LHCN-M2 (cell line): Measurements from ENCODE around the gene DDN. TPM values are rescaled to one million over a fixed set of nuclear protein-coding genes. Genes with fewer than 3 reads are reported as not detected.

Source experiments
- DNase-seq: peaks from one replicate; pipeline ENCODE4 v3.0.0-alpha.2; 2012; ENCODE audit warnings: low read depth
- polyA plus RNA-seq: library from polyadenylated mRNA; unstranded; fragments of >200 nt; gene quantifications from one replicate; pipeline ENCODE4 v1.2.1, GENCODE V29; 2012; ENCODE audit warnings: missing spikeins
- total RNA-seq: library from RNA; depleted of rRNA; stranded (reverse); fragments of >200 nt; gene quantifications from 2 replicates; pipeline ENCODE4 v1.2.3, GENCODE V29; 2014; rRNA removed

The DDN gene
- 0.06 and 0.52 TPM in 2 replicates for total RNA-seq
- polyA plus RNA-seq = 0.38 TPM

GRCh38 chr12:48999371-49000131 is at the start of gene DDN:
DDN (minus strand) TSS chr12:48999375; CDS start chr12:48999287, 88 bp downstream.
- DNase-seq = peak; percentile 67

DNA sequence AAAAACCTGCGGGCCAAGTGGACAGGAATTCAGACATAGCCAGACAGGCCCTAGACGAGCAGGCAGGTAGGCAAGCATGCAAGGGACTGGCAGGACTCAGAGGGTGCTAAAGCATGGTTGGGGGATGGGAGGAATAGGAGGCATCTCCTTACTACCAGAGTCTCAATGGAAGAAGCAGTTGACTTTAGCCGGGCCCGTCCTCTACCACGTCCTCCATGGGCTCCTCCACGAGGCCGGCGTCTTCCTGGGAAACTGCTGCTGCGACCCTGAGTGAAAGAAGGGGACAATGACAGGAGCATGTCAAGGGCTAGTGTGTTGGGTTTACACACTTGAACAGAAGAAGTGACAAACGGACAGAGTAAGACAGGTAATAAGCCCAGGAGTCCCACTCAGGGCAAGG is 49.8 kb upstream of the DDN start:
- DNase-seq = no peak

GRCh38 chr12:49046129-49046895 is 47.1 kb upstream of the DDN start:
- no peak for DNase-seq

GRCh38 chr12:49044660-49045059 is 45.5 kb upstream of the DDN start:
- DNase-seq = no peak

DNA sequence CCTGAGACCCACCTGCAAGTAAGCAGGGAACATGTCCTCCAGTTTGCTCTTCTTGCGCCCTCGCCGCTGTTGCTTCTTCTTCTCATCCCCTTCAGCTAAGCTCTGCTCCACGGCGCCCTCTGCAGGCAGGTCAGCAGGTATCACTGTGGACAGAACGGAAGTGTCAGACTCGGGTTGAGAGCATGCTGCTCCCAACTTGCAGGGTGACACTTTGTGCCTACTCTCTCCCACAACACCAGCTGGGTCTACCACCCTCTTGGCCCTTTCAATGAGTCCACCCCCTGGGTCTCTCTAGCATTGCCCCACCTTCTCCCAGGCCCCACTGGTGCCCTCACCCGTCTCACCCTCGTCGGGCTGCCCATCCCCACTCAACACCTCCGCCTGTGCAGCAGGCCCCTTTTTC is 44.7 kb upstream of the DDN start:
- peak; percentile 42 for DNase-seq

DNA sequence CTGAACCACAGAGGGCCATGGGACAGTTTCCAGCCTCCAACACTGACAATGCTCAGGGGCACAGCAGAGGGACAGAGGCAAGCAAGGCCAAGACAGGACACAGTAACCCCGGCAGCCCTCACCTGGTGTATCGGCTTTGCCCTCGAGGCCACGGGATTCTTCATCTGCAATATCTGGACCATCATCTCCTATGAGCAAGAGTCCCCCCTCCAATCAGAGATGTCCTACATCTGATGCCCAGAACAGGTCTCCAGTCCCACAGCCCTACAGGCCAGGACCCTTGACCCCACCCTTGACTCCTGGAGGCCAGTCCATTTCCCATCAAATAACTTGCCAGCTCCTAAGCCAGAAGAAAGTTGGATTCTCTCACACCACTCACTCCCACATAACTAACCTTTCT is 44.1 kb upstream of the DDN start:
- DNase-seq = no peak

DNA sequence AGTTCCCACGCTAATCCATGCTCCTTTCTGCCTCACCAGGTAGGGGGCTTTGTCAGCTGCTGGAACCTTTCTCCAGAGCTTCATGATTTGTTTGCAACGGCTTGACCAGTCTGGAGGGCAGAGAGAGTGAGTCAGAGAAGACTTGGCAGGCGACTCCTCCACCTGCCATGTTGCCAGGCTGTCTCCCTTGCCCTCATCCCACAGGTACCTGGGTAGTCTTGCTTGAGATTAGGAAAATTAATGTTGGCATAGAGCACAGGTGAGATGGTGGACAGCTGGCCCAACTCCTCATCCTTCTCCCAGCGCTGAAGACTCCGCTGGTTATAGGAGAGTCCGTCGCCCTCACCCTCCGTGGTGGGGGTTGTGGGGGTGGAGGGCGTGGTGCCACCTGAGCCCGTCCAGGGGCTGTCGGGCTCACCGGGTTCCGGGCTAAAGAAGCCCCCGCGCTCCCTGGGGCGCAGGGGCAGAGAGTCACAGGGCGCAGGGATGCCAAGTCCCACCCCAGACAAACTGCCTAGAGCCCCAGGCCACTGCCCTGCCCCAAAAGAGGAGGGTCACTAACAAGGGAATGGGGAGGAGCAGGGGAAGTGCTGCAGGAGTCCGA is 42.8 kb upstream of the DDN start:
- no peak for DNase-seq

DNA sequence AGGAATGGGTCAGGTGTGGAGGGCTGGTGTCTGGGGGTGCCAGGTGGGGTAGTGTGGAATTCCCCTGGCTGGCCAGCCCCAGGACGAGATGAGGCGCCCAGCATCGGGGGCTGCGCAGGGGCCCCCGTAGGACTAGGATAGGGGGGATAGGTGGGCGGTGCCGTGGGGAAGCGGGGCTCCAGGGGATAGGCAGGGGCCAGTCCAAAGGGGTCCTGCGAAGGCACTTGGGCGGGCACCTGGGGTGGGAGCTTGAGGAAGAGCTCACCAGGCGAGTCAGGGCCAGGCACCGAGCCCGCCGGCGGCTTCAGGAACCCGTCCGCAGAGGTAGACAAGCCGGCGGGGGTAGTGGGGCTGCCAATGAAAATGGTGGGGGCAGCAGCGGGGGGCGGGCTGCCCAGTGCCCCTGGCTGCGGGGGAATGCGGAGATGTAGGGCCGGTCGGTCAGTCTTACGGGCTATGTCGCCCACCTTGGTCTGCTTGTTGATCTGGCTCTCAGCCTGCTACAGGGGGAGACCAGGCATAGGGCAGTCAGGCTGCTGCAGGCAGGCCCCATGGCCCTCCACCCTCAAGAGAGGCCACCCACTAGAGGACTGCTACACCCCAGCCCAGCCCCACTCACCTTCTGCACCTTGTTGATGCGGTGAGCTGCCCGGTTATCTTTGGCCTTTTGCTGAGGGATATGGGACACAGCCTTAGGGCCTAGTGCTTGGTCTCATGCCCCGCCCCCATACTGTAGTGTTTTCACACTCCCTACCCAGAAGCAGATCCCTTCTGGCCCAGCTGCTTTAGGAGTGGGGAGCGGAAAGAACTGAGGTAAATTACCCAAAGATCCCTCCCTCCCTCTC is 42.1 kb upstream of the DDN start:
- no peak for DNase-seq

- no peak for DNase-seq
Observed at GRCh38 chr12:49040364-49040855, 41.2 kb upstream of the DDN start.

GRCh38 chr12:49039421-49040363 is 40.5 kb upstream of the DDN start:
- DNase-seq = no peak

- no peak for DNase-seq
Observed at GRCh38 chr12:49038291-49038955, 39.2 kb upstream of the DDN start.

GRCh38 chr12:49037947-49038237 is 38.7 kb upstream of the DDN start:
- no peak for DNase-seq

- no peak for DNase-seq
Observed at GRCh38 chr12:49037111-49037946, 38.2 kb upstream of the DDN start.

- DNase-seq = no peak
Observed at GRCh38 chr12:49036029-49036428, 36.9 kb upstream of the DDN start.

DNA sequence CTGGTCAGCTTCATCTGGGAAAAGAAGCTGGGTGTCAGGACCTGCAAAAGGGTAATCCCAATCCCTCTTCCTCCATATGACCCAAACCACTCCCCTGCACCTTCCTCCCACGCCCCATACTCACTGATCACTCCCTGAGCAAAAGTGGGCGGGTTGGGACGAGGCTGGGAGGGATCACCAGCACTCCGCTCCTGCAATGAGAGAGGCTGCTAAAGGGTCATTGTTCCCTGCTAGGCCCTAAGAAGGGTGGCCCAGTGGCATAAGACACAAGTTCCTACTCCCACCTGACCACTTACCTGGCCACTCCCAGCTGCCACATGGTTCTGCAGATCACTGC is 35.1 kb upstream of the DDN start:
- no peak for DNase-seq

- DNase-seq = no peak
Observed at GRCh38 chr12:49033611-49034285, 34.6 kb upstream of the DDN start.

DNA sequence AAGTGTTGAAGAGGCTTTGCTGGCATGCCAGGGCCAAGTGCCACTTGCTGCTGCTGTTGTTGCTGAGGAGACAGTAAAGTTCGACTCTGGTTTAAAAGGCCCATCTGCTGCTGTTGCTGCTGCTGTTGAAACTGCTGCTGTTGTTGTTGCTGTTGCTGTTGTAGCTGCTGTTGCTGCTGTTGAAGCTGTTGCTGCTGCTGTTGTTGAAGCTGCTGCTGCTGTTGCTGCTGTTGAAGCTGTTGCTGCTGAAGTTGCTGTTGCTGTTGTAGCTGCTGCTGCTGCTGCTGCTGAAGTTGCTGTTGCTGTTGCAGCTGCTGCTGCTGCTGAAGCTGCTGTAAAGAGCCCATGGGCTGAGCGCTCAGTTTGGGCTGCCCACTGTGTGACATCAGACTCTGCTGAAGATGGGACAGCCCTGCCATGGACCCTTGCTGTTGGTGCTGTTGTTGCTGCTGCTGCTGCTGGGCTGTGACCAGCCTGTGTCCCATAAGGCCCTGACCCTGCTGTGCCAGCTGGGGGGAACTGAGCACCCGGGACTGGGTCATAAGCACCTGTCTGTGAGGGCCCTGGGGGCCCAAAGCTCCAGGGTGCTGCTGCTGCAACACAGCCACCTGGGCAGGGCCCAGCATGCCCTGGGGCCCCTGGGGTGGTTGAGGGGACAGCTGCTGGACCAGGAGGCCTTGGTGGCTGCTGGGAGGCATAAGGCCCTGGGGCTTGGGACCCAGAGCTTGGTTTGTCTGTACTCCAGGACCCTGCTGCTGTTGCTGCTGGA is 33.7 kb upstream of the DDN start:
- no peak for DNase-seq

GRCh38 chr12:49032276-49032675 is 33.1 kb upstream of the DDN start:
- DNase-seq = no peak
